MM.1S (cell line): ENCODE data around the gene BCOR.

Experiments
- CTCF ChIP-seq: fragments of 300-600 bp; sonication (generic); IDR thresholded peaks from 2 replicates; pipeline ENCODE4 v1.5.1; 2016; ENCODE audit warnings: antibody characterized with exemption, low read length, mixed read lengths
- EZH2 ChIP-seq: fragments of 300-600 bp; sonication (generic); optimal IDR thresholded peaks from 2 replicates; pipeline ENCODE3; 2017; ENCODE audit warnings: low read depth, mild to moderate bottlenecking, antibody characterized with exemption, low read length, mixed read lengths
- EZH2phosphoT487 ChIP-seq: fragments of 300-600 bp; sonication (generic); IDR thresholded peaks from 2 replicates; pipeline ENCODE4 v1.6.1; 2018; ENCODE audit warnings: antibody characterized with exemption, low read length

- TF ChIP-seq EZH2 (no peak), CTCF (no peak), EZH2phosphoT487 (no peak)
Measured at GRCh38 chrX:40009890-40010289, 87.9 kb downstream of the BCOR start.
